GM12891 (cell line): ENCODE measurements around the gene DYNC1I1.

Experiments
- POLR2A ChIP-seq: IDR thresholded peaks from 2 replicates; pipeline ENCODE4 v1.6.1; 2011; ENCODE audit warnings: low read depth, low read length, control low read depth
- POLR2AphosphoS5 ChIP-seq: IDR thresholded peaks from 2 replicates; pipeline ENCODE4 v1.6.1; 2011; ENCODE audit warnings: low read depth, low read length, control low read depth
- POU2F2 ChIP-seq: IDR thresholded peaks from 2 replicates; pipeline ENCODE4 v1.6.1; 2011; ENCODE audit warnings: low read depth, mild to moderate bottlenecking, control low read depth, low read length, moderate library complexity
- SPI1 ChIP-seq: IDR thresholded peaks from 2 replicates; pipeline ENCODE4 v1.6.1; 2011; ENCODE audit warnings: low read depth, low read length, control low read depth
- TAF1 ChIP-seq: IDR thresholded peaks from 2 replicates; pipeline ENCODE4 v1.6.1; 2011; ENCODE audit warnings: low read depth, low read length, control low read depth

DNA sequence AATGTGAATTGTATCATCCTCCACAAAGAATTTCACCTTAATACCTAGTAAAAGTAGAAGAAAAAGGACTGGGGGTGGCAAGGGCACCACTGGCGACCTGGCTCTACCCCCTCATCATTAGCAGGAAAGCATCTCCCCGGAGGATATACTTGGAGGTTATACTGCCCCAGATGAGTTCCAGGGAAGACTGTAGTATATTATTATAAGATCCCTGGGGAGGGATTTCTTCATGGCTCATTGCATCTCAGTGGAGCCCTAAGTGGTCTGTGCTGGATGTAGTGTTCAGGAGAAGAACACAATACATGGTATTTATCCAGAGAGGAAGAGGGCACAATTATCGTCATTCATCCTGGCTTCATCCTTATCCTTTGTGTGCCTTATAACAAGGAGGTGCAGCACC lies 14.2 kb upstream of the DYNC1I1 start:
- no peak for TF ChIP-seq POLR2AphosphoS5
- no peak for TF ChIP-seq POU2F2
- TF ChIP-seq TAF1 = no peak
- no peak for TF ChIP-seq POLR2A
- TF ChIP-seq SPI1 = no peak
